ENCODE data around the gene UCHL3.
A peak's percentile ranks its signal among the peaks of the same experiment; 100 is the strongest.
"Not testable (repeated sequence)": the region's sequence is repeated elsewhere in the genome, so short reads cannot be mapped to it uniquely, and the experiment has no call there.

UCHL3 gene

GRCh38 chr13:75521956-75522355 is 27.6 kb upstream of the UCHL3 start:
- Histone ChIP-seq H3K4me3 (ENCODE audit: low read length) (no peak overlapping the region), H3K27ac (ENCODE audit: low read length) (no peak overlapping the region), H3K36me3 (ENCODE audit: control insufficient read depth, low read depth, low read length) (no peaks in the 10 kb centered on the region), H3K9ac (ENCODE audit: low read length) (no peak overlapping the region), H3K27me3 (ENCODE audit: control insufficient read depth, insufficient read depth, low read length) (no peaks in the 10 kb centered on the region), H3K9me3 (ENCODE audit: control insufficient read depth, low read depth, low read length) (no peaks in the 10 kb centered on the region), H3K4me1 (ENCODE audit: control insufficient read depth, low read depth, low read length) (no peaks in the 10 kb centered on the region)

GRCh38 chr13:75530549-75530961 is 19.0 kb upstream of the UCHL3 start:
- Histone ChIP-seq H3K4me1 (ENCODE audit: control insufficient read depth, low read depth, low read length) (peaks cover 5% of the 10 kb centered on the region), H3K4me3 (ENCODE audit: low read length) (no peak overlapping the region), H3K9ac (ENCODE audit: low read length) (no peak overlapping the region), H3K9me3 (ENCODE audit: control insufficient read depth, low read depth, low read length) (no peaks in the 10 kb centered on the region), H3K36me3 (ENCODE audit: control insufficient read depth, low read depth, low read length) (no peaks in the 10 kb centered on the region), H3K27me3 (ENCODE audit: control insufficient read depth, insufficient read depth, low read length) (no peaks in the 10 kb centered on the region), H3K27ac (ENCODE audit: low read length) (no peak overlapping the region)

GRCh38 chr13:75533861-75534260 is 15.7 kb upstream of the UCHL3 start:
- H3K4me3 ChIP-seq (ENCODE audit: low read length), result no peak overlapping the region
- H3K27ac ChIP-seq (ENCODE audit: low read length), result no peak overlapping the region

DNA sequence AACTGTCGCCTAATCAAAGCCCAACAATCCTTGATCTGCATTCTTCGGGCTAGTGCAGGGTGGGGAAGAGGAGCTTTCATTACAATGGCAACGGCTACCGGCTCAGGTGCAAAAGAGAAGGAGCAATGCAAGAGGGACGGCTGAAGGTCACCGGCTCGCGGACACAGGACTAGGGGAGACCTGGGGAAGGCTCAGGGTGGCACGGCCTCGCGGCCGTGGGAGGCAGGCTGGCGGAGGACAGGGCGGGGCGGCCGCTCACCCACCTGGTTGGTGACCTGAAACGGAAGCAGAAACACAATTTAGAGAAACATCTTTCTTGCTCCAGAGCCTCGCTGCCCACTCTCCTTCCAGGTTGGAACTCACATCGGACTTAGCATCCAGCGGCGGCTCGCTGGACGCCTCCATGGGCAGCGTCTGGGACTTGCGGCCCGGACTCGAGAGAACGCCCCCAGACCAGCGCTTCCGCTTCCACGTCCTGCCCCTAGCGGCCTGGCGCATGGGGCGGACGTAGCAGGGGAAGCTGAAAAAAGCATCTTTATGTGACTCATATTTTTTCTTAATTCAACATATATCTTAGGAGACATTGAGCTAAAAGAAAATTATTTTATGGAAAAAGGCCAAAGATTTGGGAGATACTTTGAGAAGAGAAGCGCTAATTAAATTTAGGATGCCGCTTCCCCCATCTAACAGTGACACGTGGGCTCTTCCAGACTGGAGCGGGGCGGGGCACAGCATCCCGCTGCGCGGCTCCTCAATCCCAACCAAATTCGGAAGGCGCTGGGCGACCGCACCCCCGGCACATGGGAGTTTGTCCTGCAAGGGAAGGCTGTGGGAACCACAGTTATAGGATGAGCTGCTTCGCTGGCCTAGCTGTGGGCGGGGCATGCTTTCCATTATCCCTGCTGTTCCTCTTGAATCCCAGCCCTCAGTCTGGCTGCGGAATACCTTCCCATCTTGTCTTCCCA is 11.9 kb upstream of the UCHL3 start, which contains the start of gene COMMD6:
TSS of gene COMMD6 (minus strand) at position 441 of the 965 bp plus-strand sequence. CDS start at position 405, 36 bp downstream.
- Histone ChIP-seq H3K36me3 (ENCODE audit: control insufficient read depth, low read depth, low read length) (no peaks in the 10 kb centered on the region), H3K9me3 (ENCODE audit: control insufficient read depth, low read depth, low read length) (no peaks in the 10 kb centered on the region), H3K9ac (ENCODE audit: low read length) (peak within 1 kb of the TSS; percentile 75), H3K4me1 (ENCODE audit: control insufficient read depth, low read depth, low read length) (peaks cover 7% of the 10 kb centered on the region), H3K27me3 (ENCODE audit: control insufficient read depth, insufficient read depth, low read length) (no peaks in the 10 kb centered on the region), H3K4me3 (ENCODE audit: low read length) (peak within 1 kb of the TSS; percentile 93), H3K27ac (ENCODE audit: low read length) (peak within 1 kb of the TSS; percentile 80)

More at GRCh38 chr13:75533861-75534260, 15.7 kb upstream of the UCHL3 start:
- no peaks in the 10 kb centered on the region for H3K27me3 ChIP-seq (ENCODE audit: control insufficient read depth, insufficient read depth, low read length)
- no peaks in the 10 kb centered on the region for H3K9me3 ChIP-seq (ENCODE audit: control insufficient read depth, low read depth, low read length)
- peaks cover 13% of the 10 kb centered on the region for H3K4me1 ChIP-seq (ENCODE audit: control insufficient read depth, low read depth, low read length)
- no peak overlapping the region for H3K9ac ChIP-seq (ENCODE audit: low read length)
- no peaks in the 10 kb centered on the region for H3K36me3 ChIP-seq (ENCODE audit: control insufficient read depth, low read depth, low read length)

- peaks cover 6% of the 10 kb centered on the region for H3K4me1 ChIP-seq (ENCODE audit: control insufficient read depth, low read depth, low read length)
- H3K36me3 ChIP-seq (ENCODE audit: control insufficient read depth, low read depth, low read length), result no peaks in the 10 kb centered on the region
- H3K9me3 ChIP-seq (ENCODE audit: control insufficient read depth, low read depth, low read length), result no peaks in the 10 kb centered on the region
- H3K9ac ChIP-seq (ENCODE audit: low read length), result no peak overlapping the region
- no peaks in the 10 kb centered on the region for H3K27me3 ChIP-seq (ENCODE audit: control insufficient read depth, insufficient read depth, low read length)
- H3K27ac ChIP-seq (ENCODE audit: low read length), result no peak overlapping the region
- H3K4me3 ChIP-seq (ENCODE audit: low read length), result no peak overlapping the region
These were observed 8.3 kb upstream of the UCHL3 start for GRCh38 chr13:75541287-75541686.

- H3K27me3 ChIP-seq (ENCODE audit: control insufficient read depth, insufficient read depth, low read length), result no peaks in the 10 kb centered on the region
These were observed 7.6 kb upstream of the UCHL3 start for GRCh38 chr13:75541961-75542360.

GRCh38 chr13:75544681-75545330 is 4.8 kb upstream of the UCHL3 start:
- H3K4me1 ChIP-seq (ENCODE audit: control insufficient read depth, low read depth, low read length), result peaks cover 6% of the 10 kb centered on the region
- no peak overlapping the region for H3K9ac ChIP-seq (ENCODE audit: low read length)
- no peaks in the 10 kb centered on the region for H3K36me3 ChIP-seq (ENCODE audit: control insufficient read depth, low read depth, low read length)
- H3K27me3 ChIP-seq (ENCODE audit: control insufficient read depth, insufficient read depth, low read length), result peaks cover 5% of the 10 kb centered on the region
- no peaks in the 10 kb centered on the region for H3K9me3 ChIP-seq (ENCODE audit: control insufficient read depth, low read depth, low read length)
- H3K27ac ChIP-seq (ENCODE audit: low read length), result no peak overlapping the region
- H3K4me3 ChIP-seq (ENCODE audit: low read length), result no peak overlapping the region

More at GRCh38 chr13:75541961-75542360, 7.6 kb upstream of the UCHL3 start:
- H3K36me3 ChIP-seq (ENCODE audit: control insufficient read depth, low read depth, low read length), result no peaks in the 10 kb centered on the region
- peaks cover 1% of the 10 kb centered on the region for H3K4me1 ChIP-seq (ENCODE audit: control insufficient read depth, low read depth, low read length)
- H3K9me3 ChIP-seq (ENCODE audit: control insufficient read depth, low read depth, low read length), result no peaks in the 10 kb centered on the region
- H3K4me3 ChIP-seq (ENCODE audit: low read length), result no peak overlapping the region
- no peak overlapping the region for H3K9ac ChIP-seq (ENCODE audit: low read length)
- H3K27ac ChIP-seq (ENCODE audit: low read length), result no peak overlapping the region

GRCh38 chr13:75545386-75545785 is 4.2 kb upstream of the UCHL3 start:
- not testable (repeated sequence) for H3K9me3 ChIP-seq (ENCODE audit: control insufficient read depth, low read depth, low read length); H3K27ac ChIP-seq (ENCODE audit: low read length); H3K4me3 ChIP-seq (ENCODE audit: low read length); H3K27me3 ChIP-seq (ENCODE audit: control insufficient read depth, insufficient read depth, low read length); H3K4me1 ChIP-seq (ENCODE audit: control insufficient read depth, low read depth, low read length); H3K36me3 ChIP-seq (ENCODE audit: control insufficient read depth, low read depth, low read length); H3K9ac ChIP-seq (ENCODE audit: low read length)

- Histone ChIP-seq H3K9me3 (ENCODE audit: control insufficient read depth, low read depth, low read length) (no peaks in the 10 kb centered on the region), H3K9ac (ENCODE audit: low read length) (no peak overlapping the region), H3K36me3 (ENCODE audit: control insufficient read depth, low read depth, low read length) (no peaks in the 10 kb centered on the region), H3K27me3 (ENCODE audit: control insufficient read depth, insufficient read depth, low read length) (peaks cover 5% of the 10 kb centered on the region), H3K4me1 (ENCODE audit: control insufficient read depth, low read depth, low read length) (peaks cover 10% of the 10 kb centered on the region), H3K27ac (ENCODE audit: low read length) (no peak overlapping the region), H3K4me3 (ENCODE audit: low read length) (no peak overlapping the region)
These were observed 1.7 kb upstream of the UCHL3 start for GRCh38 chr13:75547917-75548316.

DNA sequence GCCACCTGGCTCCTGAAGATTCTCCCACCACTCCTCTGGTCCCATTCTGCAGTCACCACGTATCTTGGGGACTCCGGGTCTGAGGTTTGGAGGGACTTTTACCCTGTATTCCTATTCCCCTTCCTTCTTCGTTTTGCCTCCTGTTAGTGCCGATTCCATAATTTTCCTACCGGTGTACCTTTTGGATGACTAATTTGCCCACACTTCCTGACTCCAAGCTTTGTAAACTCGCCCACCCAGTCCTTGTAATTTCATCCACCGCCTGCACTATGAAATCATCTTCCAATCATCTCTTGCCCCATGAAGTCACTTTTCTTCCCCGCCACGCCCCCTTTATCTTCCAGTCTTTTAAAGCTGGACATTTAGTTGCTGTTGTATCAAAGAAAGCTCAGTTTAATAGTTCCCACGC is 572 bp downstream of the UCHL3 start:
- Histone ChIP-seq H3K36me3 (ENCODE audit: control insufficient read depth, low read depth, low read length) (peaks cover 4% of the 10 kb centered on the region), H3K27ac (ENCODE audit: low read length) (no peak overlapping the region), H3K9ac (ENCODE audit: low read length) (peak overlapping the region; percentile 90), H3K27me3 (ENCODE audit: control insufficient read depth, insufficient read depth, low read length) (peaks cover 5% of the 10 kb centered on the region), H3K4me1 (ENCODE audit: control insufficient read depth, low read depth, low read length) (peaks cover 10% of the 10 kb centered on the region), H3K9me3 (ENCODE audit: control insufficient read depth, low read depth, low read length) (no peaks in the 10 kb centered on the region), H3K4me3 (ENCODE audit: low read length) (peak overlapping the region; percentile 92)

DNA sequence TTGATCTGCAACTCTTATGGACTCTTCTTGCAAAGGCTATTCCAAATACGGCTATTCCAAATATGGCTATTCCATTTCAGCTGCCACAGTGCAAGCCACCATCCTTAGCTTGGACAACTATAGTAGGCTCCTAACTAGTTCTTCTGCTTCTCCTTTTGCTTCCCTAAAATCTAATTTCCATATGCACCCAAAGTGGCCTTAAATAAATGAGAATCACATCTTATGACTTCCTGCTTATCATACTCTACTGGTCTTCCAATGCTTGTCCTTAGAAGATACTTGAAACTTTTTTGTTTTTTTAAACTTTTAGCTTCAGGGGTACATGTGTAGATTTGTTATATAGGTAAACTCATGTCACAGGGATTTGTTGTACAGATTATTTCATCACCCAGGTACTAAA is 4.9 kb downstream of the UCHL3 start:
- Histone ChIP-seq H3K4me3 (ENCODE audit: low read length) (no peak overlapping the region), H3K9me3 (ENCODE audit: control insufficient read depth, low read depth, low read length) (no peaks in the 10 kb centered on the region), H3K9ac (ENCODE audit: low read length) (no peak overlapping the region), H3K27me3 (ENCODE audit: control insufficient read depth, insufficient read depth, low read length) (no peaks in the 10 kb centered on the region), H3K36me3 (ENCODE audit: control insufficient read depth, low read depth, low read length) (peaks cover 4% of the 10 kb centered on the region), H3K4me1 (ENCODE audit: control insufficient read depth, low read depth, low read length) (peaks cover 5% of the 10 kb centered on the region), H3K27ac (ENCODE audit: low read length) (no peak overlapping the region)

Data from iPS-18a (cell line).